Right lobe of liver (tissue), 6 donors: ENCODE results near the gene MED28. TPM values are rescaled to one million over a fixed set of nuclear protein-coding genes. Genes with fewer than 3 reads are reported as not detected.

Experiments
- ATAC-seq, 4 donors: fragments of 200-7000 bp; cut with Tn5 transposase; one replicate each; pipeline ENCODE4 v1.9.1; 2020; ENCODE audit warnings: mild to moderate bottlenecking in 4 of 4, moderate library complexity in 4 of 4
- DNase-seq, 3 donors: peaks; one replicate each; pipeline ENCODE4 v3.0.0-alpha.2; 2020
- H3K27ac ChIP-seq, 3 donors: fragments of 200-600 bp; one replicate each; pipeline ENCODE4 v1.8.0; 2022
- H3K27me3 ChIP-seq, 2 donors: fragments of 200-600 bp; one replicate each; pipeline ENCODE4 v1.8.0; 2022
- H3K36me3 ChIP-seq, 4 donors: fragments of 200-600 bp; sonication (generic) in 1 of 4; one replicate each; pipeline versions ENCODE4 v1.5.1 to v1.8.0; 2017 to 2022; ENCODE audit warnings: control low read depth in 1 of 4
- H3K4me1 ChIP-seq, 4 donors: fragments of 200-600 bp; sonication (generic) in 1 of 4; one replicate each; pipeline versions ENCODE4 v1.5.1 to v1.8.0; 2017 to 2022; ENCODE audit warnings: control low read depth in 1 of 4
- H3K4me3 ChIP-seq, 3 donors: fragments of 200-600 bp; one replicate each; pipeline ENCODE4 v1.8.0; 2022
- H3K9me3 ChIP-seq, 4 donors: fragments of 200-600 bp; sonication (generic) in 1 of 4; one replicate each; pipeline versions ENCODE4 v1.5.1 to v1.8.0; 2017 to 2022; ENCODE audit warnings: control low read depth in 1 of 4
- POLR2A ChIP-seq: fragments of 450-650 bp; IDR thresholded peaks from one replicate; pipeline ENCODE4 v1.6.1; 2017; ENCODE audit warnings: antibody characterized with exemption, mild to moderate bottlenecking
- WGBS: methylation state at CpG from one replicate; pipeline ENCODE4 v1.1.6; 2018; ENCODE audit warnings: low coverage, low lambda C conversion rate; ENCODE audit not compliant: insufficient coverage; ENCODE audit errors: missing lambda C conversion rate; 5-methylcytosine and 5-hydroxymethylcytosine counted together
- intact Hi-C, 2 donors: fragments of 100-400 bp; cut with DNase I; formaldehyde crosslinking; loops; one replicate each; pipeline versions ENCODE4 v1.11.2 to v1.14.1; 2022
- total RNA-seq, 6 experiments: library from RNA; depleted of rRNA in 2 of 6; stranded (reverse); fragments of >200 nt in 2 of 6; fragmentation: NEBNext Ultra II Directional in 3 of 6; extraction: Animal tissue kit (Norgen Biotek cat#: 25700) in 3 of 6; gene quantifications; one replicate each; pipeline versions ENCODE4 v1.1.0 to v1.2.4, GENCODE V29; 2016 to 2023
- TF ChIP-seq, protein P1 (sequence below), 4 donors: fragments of 200-600 bp in 3 of 4; fragments of 450-650 bp in 1 of 4; IDR thresholded peaks; one replicate each; pipeline versions ENCODE4 v1.5.1 to v1.8.0; 2016 to 2022; ENCODE audit warnings: antibody characterized with exemption in 4 of 4, mild to moderate bottlenecking in 2 of 4
- donor health status: DM: no; HTN: yes; CAD: no.
- donor health status: DM: no; HTN: no; CAD: no.
- donor health status: DM: no; HTN: no; CAD: no.
- donor health status: DM: no; HTN: yes; CAD: no.
- donor health status: DM: no; HTN: yes; CAD: no.

The MED28 gene
- total RNA-seq, 6 experiments from 2014 or later = 3.8 to 18.6 (median 15.3) TPM

- peak overlapping the region; percentile 70 to 90 (median 73) for H3K4me3 ChIP-seq
- no peaks in the 10 kb centered on the region for H3K27me3 ChIP-seq
- H3K4me1 ChIP-seq = peaks cover 0 to 16% (median 6%) of the 10 kb centered on the region in 4 donors
- intact Hi-C loops = no loop called here
- ATAC-seq (peak; percentile 77 to 85 (median 79)), DNase-seq (peak in 2 of 3 donors; percentile 43 to 53)
- no peaks in the 10 kb centered on the region for H3K36me3 ChIP-seq
- WGBS = 3% methylated on average over 20 of the region's 23 CpGs
- TF ChIP-seq POLR2A = no peak
- TF ChIP-seq, protein P1, sequence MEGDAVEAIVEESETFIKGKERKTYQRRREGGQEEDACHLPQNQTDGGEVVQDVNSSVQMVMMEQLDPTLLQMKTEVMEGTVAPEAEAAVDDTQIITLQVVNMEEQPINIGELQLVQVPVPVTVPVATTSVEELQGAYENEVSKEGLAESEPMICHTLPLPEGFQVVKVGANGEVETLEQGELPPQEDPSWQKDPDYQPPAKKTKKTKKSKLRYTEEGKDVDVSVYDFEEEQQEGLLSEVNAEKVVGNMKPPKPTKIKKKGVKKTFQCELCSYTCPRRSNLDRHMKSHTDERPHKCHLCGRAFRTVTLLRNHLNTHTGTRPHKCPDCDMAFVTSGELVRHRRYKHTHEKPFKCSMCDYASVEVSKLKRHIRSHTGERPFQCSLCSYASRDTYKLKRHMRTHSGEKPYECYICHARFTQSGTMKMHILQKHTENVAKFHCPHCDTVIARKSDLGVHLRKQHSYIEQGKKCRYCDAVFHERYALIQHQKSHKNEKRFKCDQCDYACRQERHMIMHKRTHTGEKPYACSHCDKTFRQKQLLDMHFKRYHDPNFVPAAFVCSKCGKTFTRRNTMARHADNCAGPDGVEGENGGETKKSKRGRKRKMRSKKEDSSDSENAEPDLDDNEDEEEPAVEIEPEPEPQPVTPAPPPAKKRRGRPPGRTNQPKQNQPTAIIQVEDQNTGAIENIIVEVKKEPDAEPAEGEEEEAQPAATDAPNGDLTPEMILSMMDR (IDR thresholded peaks at IDR 0.05) = no peak
- no peaks in the 10 kb centered on the region for H3K9me3 ChIP-seq
- H3K27ac ChIP-seq = peak overlapping the region; percentile 78 to 86 (median 86)
Observed at GRCh38 chr4:17613761-17614415, 553 bp upstream of the MED28 start.

- no peak for ATAC-seq
- no peak for DNase-seq
- H3K27ac ChIP-seq = no peak overlapping the region
- intact Hi-C loops = no loop called here
- peaks cover 0 to 16% (median 6%) of the 10 kb centered on the region in 4 donors for H3K4me1 ChIP-seq
- H3K4me3 ChIP-seq = no peak overlapping the region
- H3K36me3 ChIP-seq = peaks cover 0 to 17% (median 4%) of the 10 kb centered on the region in 4 donors
- TF ChIP-seq, protein P1 (IDR thresholded peaks at IDR 0.05) = no peak
- TF ChIP-seq POLR2A = no peak
- no peaks in the 10 kb centered on the region for H3K9me3 ChIP-seq
- 46% methylated on average over 5 of the region's 5 CpGs for WGBS
- H3K27me3 ChIP-seq = no peaks in the 10 kb centered on the region
Observed at GRCh38 chr4:17616283-17616682, 1.8 kb downstream of the MED28 start.

DNA sequence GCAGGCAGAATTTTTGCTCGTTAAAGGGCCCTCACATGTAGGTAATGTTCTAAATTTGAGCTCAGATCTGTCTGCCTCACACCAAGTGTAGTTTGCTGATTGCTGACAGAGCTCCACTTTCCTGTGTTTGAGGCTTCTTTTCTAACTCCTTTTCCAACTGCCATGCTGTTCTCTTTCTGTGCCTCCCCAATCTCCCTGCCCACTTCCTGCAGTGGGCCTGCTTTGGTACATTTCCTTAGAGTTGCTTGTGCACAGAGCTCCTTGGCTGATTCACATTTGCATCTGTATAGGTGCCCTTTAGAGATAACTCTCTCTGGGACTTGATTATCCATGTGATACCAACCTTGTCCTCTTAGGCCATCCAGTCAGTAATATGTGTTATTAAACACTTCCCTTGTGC is 4.5 kb downstream of the MED28 start:
- WGBS = 0% methylated on average over 1 of the region's 1 CpG
- H3K27ac ChIP-seq = no peak overlapping the region
- H3K36me3 ChIP-seq = peaks cover 0 to 44% (median 15%) of the 10 kb centered on the region in 4 donors
- H3K4me1 ChIP-seq = peaks cover 0 to 16% (median 6%) of the 10 kb centered on the region in 4 donors
- TF ChIP-seq, protein P1 (IDR thresholded peaks at IDR 0.05) = no peak
- no peak for TF ChIP-seq POLR2A
- no peaks in the 10 kb centered on the region for H3K9me3 ChIP-seq
- H3K4me3 ChIP-seq = no peak overlapping the region
- intact Hi-C loops = no loop called here
- no peaks in the 10 kb centered on the region for H3K27me3 ChIP-seq
- ATAC-seq (no peak), DNase-seq (no peak)

DNA sequence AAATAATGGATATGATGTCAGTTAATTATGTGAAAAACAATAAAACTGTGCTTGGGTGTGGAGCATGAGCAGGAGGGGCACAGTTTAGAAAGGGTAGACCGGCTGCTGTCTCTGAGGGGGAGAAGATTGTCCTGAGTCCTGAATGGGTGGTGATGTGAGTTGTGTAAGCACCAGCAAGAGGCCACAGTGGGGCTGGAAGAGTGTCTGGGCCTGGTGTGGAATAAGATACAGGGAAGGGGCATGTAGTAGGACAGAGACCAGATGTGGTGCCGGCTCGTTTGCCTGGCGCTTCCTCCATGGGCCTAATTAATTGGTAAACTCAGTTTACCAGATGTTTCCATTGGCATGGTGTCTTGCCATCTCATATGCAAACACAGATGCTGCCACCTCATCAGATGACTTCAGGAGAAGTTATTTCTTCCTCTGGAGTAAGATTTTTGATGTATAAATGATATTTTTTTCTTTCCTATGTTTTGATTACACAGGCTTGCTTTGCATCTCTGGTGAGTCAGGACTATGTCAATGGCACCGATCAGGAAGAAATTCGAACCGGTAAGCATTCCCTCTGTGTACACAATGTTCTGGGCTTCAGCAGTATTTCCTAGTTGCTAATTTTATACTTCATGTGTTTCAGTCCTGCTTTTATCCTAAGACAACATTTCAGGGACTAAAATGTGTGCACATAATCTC is 5.1 kb downstream of the MED28 start:
- no peak overlapping the region for H3K4me3 ChIP-seq
- no peak for DNase-seq
- TF ChIP-seq, protein P1 (IDR thresholded peaks at IDR 0.05) = no peak
- no peak for TF ChIP-seq POLR2A
- no peak overlapping the region for H3K27ac ChIP-seq
- intact Hi-C loops = no loop called here
- no peaks in the 10 kb centered on the region for H3K9me3 ChIP-seq
- peaks cover 0 to 50% (median 18%) of the 10 kb centered on the region in 4 donors for H3K36me3 ChIP-seq
- 33% methylated on average over 4 of the region's 7 CpGs for WGBS
- peak in 1 of 4 donors; percentile 48 for ATAC-seq
- H3K27me3 ChIP-seq = no peaks in the 10 kb centered on the region
- H3K4me1 ChIP-seq = peaks cover 0 to 16% (median 6%) of the 10 kb centered on the region in 4 donors
